Stimulated activated CD8-positive, alpha-beta memory T cell treated with anti-CD3 and anti-CD28 coated beads, Interleukin-15, amount 100 ng/mL, for 4 hours (primary cell): ENCODE measurements around the gene KLHL21.

ENCODE experiments used
- DNase-seq, 2 donors: peaks; one replicate each; pipeline ENCODE4 v3.0.0-alpha.2; 2020; ENCODE audit warnings: low read depth in 2 of 2

KLHL21 gene

DNA sequence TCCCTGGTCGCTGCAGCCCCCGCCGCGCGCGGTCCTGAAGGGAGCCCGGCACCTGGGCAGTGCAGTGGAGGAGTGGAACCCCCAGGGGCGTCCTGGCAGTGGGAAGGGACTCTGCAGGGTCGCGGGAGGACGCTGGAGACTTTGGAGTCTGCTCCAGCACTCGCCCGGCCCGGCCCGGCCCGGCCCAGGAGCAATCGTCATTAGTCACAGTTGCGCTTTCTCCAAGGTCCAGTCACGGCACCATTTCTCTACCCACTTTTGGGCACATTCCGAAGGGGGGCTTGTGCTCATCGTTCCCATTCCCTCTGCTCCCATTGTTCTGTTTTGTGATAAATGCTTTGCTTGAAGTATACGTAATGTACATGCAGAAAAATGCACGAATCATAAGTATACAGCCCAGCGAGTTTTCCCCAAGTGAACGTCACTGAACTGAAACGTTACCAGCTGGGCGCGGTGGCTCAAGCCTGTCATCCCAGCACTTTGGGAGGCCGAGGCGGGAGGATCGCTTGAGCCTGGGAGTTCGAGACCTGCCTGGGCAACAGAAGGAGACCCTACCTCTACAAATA, 23.0 kb upstream of the KLHL21 start:
- DNase-seq: no peak

DNA sequence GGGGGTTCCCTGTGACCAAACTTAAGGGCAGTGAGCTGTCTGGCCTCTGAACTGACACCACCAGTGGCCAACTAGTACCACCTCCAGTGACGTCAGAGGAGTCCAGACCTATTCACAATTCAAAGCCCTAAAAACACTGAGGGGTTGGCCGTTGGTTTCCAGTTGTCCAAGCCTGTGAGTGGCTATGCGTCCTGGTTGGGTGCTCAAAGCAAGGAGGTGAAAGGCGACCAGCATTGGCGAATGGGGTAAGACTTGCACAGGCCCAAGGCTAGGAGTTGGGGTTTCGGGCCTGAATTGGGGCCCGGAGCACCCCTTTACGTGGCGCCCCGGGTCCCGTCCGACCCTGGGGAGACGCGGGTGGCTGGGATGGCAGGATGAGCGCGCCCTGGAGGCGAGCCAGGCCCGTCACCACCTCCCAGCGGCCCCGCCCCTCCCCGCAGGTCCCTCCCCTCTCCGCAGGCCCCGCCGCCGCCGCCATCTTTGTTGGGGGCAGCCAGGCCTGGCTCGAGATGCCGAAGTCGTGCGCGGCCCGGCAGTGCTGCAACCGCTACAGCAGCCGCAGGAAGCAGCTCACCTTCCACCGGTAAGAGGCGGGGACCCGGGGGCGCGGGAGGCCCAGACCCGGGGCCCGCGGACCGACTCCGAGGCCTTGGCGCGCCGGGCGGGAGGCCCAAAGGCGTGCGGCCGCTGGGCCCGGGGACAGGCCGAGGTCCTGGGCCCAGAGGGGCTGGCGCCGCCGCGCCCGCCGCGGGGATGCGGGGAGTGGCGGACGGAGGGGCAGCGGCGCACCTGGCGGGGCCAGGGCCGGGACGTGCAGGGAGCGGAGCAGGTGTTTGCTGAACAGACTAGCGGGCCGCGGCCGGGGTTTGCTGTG, 22.3 kb upstream of the KLHL21 start, which contains the start of gene THAP3:
TSS of gene THAP3 (plus strand) at position 159 of the 874 bp plus-strand sequence. CDS start at position 510, 351 bp downstream.
- DNase-seq: peak; percentile 75 to 76

DNA sequence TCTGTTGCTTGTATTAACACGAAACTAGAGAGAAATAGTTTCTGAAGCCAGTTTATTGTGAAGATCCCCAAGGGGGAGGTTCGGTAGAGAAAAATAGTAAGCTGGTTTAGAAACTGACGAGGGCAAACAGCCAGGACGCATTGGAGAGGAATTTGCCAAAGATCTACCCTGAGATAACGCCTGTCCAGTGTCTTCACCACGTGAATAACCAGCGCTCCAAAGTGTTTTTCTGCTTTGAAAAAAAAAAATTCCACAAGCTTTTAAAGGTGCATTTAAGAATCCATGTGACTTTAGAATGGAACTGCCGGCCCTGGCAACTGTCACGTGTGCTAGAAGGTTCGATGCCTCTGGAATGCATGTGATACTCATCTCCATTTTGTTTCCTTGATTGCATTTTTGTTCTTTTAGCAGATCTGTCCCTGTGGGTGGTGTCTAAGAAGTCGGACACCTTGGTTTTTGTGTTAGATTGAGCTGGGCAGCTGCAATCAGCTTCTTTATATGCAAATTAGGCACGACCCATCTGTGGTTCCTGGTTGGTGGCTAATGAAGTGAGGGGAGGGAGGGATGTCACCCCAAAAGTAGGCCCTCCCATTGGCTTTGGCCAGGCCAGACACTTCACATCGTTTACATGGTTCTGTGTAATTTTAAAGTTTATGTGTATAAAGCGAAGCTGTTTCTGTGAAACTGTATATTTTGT, 20.7 kb upstream of the KLHL21 start:
- DNase-seq: no peak

DNA sequence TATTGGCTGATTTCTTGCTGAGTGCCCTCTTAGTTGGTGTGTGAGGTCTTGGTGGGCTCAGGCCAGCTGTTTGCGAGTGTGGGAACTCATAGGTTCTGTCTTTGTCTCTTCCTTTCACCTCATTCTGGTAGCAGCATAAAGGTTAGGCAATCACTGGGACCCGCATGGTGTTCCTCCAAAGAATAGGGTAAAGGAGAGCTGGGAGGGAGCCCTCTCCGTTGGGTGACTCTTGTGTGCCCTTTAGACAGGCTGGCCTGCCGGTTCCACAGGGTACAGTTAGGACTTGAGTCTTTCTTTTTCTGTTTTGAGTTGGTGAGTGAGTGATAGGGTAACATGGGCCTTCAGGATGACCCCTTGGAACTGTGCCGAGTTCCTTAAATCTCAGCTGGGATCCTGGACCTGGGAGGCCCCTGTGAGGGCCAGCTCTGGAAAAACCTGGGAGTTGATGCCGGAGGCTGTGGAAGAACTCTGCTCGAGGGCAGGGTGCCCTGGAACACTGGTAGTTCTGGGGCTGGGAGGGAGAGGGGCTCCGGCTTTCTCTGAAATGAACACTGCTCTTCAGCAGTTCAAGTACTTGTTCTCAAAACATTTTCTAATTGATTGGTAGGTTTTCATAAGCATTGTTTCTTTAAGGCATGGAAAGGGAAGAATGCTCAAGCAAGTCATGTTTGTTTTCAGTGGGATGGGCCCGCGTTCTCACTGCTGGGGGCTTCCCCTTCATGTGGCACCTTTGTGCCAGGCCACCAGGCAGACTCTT, 19.9 kb upstream of the KLHL21 start:
- no peak for DNase-seq

DNA sequence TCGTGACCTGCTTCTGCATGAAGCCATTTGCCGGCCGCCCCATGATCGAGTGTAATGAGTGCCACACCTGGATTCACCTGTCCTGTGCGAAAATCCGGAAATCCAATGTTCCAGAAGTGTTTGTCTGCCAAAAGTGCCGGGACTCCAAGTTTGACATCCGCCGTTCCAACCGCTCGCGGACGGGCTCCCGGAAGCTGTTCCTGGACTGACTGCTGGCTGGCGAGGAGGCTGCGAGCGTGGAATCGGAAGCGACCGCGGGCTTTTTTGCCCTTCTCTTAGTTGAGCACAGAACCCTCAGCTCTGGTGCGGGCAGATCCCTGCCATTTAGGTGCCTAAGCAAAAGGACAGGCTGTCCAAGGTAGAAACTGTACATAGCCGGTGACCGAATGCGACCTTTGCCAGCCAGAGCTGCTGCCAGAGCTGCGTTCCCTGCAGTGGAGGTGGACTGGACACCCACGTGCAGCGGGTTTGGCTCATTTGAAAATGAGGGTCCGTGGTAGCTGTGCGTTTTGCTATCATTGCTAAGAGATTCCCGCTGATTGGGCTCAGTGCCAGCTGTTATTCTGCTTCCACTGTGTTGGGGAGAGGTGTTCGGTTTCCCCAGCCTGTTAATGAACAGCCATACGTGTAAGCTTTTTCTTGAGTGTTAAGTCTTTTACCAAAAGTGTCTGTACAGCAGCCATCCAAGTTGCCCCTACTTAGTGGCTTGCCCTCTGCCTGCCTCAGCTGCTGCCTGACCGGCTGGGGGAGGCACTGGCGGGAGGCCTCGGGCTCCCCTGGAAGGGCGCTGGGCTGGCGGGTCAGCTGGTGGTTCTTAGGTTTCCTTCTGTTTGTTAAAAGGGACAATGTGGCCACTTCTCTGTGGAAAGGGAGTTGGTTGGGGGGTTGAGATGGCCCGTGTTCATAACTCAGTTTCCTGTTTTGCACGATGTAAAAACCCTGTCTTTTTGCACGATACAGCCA, 19.0 kb upstream of the KLHL21 start:
- DNase-seq: no peak

DNA sequence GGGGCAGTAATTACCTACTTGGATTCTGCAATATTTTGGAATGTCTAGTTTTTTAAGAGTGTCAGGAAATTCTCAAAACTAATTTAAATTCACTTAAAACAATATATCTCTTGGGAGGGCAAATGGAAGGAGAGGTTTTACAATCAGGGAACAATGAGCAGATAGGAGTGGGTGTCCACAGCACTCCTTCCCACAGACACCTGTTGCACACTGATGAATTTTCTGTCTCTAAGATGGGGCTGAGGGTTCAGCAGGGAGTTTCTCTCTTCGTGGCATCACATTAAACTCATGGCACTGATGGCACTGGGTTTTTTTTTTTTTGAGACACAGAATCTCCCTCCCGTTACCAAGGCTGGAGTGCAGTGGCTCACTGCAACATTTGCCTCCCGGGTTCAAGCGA, 16.4 kb upstream of the KLHL21 start:
- DNase-seq: no peak

DNA sequence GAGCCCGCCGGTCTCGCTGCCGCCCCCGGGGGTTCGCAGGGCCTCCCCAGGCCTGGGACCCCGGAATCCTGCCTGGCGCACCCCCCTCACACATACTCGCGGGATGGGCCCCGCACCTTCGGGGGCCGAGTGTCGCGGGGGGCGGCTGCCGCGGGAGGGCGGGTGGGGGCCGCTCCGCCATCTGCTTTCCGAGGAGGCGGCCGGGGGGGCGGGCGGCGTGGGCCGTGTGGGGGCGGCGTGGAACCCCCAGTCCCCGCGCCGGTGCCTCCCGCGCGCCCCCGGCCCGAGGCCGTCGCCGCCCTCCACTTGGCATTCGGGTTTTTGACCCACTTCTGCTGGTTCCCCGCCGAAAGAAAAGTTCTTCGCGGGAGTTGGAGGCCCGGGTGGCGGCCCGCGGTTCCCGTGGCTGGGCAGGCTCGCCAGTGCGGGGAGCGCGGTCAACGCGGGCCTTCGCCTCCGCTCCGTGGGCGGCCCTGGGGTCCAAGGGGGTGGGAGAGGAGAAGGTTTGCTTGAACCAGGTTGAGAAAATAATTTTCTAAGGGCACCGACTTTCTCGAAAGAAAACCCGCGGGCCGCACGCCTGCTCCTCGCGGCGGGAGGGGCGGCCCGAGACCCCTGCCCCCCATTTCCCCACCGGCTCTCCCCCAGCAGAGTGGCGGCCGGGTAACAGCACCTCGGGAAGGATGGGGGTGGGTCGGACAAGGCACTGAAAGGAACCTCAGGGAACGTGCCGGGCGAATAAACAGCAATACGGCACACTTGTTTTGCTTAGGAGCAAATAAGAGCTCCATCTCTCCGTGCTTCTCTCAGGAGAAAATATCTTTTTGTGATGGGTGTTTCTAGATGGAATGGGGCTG, 12.5 kb upstream of the KLHL21 start:
- DNase-seq: peak in 1 of 2 donors; percentile 9

DNA sequence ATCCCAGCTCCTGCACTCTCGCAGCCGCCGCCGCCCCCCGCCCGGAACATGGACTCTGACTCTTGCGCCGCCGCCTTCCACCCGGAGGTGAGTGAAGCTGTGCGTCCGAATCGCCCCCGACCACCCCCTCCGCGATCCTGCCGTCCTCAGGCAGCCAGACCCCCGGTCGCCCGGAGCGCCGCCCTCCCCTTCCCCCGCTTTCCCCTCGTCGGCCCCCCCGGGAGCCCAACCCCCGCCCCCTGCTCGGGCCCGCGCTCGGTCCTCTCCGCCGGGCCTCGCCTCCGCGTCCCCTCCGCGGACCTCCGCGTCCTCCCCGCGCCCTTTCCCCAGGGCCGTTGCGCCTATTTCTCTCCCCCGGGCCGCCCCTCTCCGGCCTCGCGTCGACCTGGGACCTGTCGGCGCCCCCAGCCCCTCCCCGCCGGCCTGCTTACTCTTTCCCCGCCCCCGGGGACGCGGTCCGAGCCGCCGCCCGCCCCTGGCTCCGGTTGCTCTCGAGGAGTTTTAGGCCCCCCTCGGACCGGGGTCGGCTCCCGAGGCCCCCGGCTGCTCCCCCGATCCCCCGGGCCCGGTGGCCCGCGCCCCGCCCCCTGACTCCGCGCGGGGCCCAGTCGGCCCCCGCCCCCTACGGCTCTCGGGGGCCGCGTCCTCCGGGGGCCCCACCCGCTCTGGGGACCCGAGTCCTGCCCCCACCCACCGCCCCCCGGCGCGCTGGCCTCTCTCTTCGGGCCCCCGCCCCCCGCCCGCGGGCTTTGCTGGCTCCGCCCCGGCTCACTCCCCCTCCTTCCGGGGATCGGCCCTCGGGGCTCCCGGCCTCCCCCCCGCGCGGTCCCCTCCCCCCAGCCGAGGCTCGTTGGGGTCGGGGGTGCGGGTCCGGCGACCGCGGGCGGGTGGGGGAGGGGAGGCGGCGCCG, 11.6 kb upstream of the KLHL21 start:
- peak in 1 of 2 donors; percentile 57 for DNase-seq

DNA sequence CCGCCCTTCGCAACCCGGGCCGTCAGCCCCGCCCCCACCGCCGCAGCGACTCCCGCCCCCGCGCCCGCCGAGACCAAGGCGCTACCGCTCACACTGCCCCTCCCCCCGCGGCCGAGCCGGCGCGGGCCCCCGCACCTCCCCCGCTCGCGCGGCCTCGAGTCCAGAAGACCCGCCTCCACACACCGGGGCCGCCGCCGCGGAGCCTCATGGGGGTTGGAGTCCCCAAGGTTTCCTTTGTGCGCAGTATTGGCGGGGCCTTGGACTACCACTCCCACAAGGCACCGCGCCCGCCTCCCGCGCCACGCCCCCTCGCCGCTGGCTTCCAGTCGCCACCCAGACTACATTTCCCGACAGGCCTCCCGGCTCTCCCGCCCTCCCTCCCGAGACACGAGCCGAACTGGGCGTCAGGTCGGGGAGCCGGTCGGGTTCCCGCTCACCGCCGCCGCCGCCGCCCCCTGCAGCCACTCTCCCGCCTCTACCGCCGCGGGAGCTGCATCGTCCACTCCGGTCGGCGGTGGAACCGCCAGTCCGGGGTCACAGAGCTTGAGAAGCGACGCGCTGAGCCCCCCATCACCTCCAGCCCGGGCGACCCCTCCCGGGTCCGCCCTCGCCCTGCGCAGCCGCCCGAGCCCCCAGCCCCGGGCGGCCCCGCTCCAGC, 10.8 kb upstream of the KLHL21 start, which contains the start of gene PHF13:
TSS of gene PHF13 (plus strand) at position 371 of the 658 bp plus-strand sequence. CDS start 336 bp downstream, outside the sequence.
- DNase-seq: peak; percentile 99 to 100

DNA sequence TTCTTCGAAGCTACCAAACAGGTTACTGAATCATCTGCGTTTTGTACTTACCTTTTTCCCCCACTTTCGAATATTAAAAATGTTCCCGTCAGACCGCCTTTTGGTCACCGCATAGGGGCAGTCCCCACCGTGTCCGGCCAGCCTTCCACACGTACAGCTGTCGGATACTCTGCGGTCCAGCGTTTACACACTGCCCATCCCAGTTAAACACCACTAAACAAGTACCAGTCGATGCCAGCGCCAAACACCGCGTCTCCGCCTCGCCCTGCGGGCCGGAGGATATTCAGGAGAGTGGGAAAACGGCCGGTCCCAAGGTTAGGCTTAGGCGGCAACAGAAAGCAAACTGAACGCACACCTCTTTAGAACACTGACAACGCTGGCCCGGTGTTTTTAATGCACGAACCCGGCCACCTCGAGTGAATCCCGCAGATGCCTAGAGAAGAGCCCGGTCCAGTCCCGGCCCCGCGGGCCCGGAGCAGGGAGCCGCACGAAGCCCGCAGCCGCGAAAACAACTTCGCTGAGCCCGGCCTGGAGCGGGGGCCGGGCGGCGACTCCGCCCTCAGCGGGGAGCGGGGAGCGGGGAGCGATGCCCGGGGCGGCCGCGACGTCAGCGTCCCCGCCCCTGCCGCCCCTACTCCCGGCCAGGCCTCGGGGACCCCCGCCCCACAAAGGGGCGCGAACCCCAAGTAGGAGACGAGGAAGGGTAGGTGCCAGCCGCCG, 10.1 kb upstream of the KLHL21 start:
- DNase-seq: peak in 1 of 2 donors; percentile 4

DNA sequence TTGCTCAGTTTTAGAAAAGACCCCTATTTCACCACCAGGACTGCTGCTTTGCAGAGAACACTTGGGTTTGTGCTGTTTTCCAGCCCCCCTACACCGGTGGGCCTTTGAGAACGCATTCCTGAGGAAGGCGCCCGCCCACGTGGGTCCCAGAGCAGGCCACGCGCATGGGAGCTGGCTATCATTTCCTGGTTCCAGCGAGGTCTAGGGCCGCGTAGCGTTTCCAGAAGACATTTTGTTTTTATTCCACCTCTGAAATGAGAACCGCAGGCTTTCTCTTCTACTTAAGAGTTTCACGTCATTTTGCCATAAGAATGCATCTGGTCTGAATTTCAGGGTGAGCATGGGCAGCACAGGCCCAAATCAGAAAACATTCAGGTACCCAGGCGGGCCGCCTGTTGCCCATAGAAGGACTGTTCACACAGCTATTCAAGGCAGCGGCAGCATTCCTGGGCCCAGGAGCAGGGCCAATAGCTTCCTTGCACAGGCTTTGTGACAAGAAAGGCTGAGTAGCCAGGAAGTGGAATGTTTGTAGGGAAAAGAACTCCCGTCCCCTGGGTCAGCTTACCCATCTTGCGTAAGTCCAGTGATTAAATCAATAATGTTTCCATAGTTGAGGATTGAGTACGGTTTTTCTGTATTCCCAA, 1.4 kb upstream of the KLHL21 start:
- no peak for DNase-seq

DNA sequence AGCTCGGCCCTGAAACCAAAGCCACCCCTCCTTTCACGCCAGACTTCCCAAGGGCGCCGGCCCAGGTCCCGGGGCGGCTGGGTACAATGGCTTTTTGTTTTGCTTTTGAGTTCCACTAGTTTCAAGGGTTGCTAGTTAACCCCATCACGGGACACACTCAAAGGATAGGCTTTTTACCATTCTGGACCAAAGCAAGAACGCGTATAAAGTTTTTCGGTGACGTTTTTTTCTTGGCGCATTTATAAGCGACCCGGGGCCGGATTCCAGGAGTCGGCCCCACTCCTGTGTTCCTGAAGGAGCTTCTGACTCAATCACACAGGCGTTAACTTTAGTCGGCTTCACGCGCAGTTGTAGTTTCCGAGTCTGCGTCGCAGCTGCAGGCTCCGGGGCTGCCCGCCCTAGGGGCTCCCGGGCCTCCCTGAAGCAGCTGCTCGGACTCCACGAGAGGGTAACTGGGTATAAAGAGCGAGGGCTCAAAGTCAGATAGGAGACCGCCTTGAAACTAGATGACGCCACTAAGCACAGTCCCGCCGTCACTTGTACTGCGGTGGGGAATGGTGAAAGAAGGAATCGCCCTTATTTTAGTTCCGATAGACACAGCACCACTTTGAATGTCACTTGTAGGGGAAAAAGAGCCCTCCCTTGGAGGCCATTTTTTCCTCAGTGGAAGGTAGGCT, 707 bp upstream of the KLHL21 start:
- peak; percentile 34 for DNase-seq

DNA sequence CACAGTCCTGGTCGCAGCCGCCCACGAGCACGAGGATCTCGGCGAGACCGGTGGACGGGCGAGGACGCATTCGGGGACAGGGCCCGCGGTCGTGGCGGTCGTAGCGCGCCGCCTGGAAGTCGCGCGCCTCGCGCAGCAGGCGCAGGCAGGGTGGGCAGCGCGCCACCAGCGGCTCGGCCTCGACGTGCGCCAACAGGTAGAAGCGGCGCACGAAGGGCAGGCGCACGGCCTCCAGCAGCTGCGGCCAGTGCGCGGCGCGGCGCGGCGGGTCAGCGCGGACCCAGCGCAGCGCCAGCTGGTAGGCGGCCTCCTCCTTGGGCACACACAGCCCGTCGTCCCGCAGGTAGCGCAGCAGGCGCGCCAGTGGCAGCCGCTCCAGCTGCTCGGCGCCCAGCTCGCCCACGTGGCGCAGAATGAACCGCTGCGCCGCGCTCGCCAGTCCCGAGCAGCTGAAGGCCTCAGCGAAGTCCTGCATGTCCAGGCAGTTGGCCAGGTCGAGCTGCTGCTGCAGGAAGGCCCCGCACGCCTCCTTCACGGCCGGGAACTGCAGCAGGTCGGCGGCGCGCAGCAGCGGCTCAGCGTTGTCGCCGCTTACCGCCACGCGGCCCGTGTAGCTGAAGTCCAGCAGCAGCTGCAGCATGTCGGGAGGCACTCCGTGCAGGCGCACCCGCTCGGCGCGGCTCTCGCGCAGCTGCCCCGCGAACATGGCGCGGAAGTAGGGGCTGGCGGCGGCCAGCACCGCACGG, 573 bp downstream of the KLHL21 start:
- DNase-seq: no peak

DNA sequence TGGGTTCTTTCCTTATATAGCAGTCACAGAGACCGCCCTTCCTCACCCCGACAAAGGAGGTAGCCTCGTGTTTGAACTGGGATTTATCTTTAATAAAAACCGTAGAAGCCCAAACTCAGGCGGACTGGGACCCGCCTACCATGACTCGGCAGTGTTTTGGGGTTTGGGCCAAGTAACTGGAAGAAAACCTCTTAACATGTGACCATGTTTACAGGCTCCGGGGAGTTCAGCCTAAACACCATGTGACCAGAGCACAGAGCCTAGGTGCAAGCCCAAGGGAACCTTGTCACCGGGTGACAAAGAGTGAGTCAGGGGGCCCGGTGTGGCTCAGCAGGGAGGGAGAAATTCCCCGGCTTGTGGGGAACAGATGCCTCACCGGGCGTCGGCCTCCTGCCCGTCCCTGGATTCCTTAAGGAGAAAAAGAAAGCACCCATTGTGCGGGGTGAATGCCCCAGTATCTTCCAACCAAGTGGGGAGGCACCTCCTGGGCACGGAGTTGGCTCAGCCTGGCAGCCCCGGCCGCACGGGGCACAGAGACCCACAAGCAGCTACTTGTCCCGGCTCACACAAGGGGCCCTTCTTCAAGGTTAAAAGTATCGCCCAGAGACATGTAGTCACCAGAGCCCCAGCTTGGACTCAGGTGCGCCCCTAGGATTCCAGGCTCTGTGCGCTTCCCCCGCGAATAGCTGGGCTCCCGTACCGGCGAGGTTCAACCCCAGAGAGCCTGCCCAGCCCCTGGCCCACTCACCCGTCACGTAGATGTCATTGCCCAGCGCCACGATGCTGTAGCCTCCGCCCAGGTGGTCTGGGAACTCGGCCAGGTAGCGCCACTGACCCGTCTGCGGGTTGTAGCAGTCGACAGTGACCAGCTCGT, 1.4 kb downstream of the KLHL21 start:
- DNase-seq: peak; percentile 61 to 74
